Heart left ventricle (tissue), 13 donors: Measurements from ENCODE around the gene PTPRN2.

Source experiments
- CTCF ChIP-seq, 12 donors: fragments of 200-600 bp; sonication (generic) in 4 of 12; IDR thresholded peaks; one replicate each; pipeline versions ENCODE4 v1.5.0 to v1.8.0; 2018 to 2022; ENCODE audit warnings: antibody characterized with exemption in 12 of 12, mild to moderate bottlenecking in 5 of 12
- POLR2A ChIP-seq, 2 donors: fragments of 450-650 bp; IDR thresholded peaks; one replicate each; pipeline ENCODE4 v1.6.1; 2017; ENCODE audit warnings: antibody characterized with exemption in 2 of 2, mild to moderate bottlenecking in 2 of 2, moderate library complexity in 2 of 2
- donor health status: ischemic (EF 13 %, LVEDD 7.1; RV severe dilation, severe dysfunction).
- donor health status: DM: no; HTN: yes; CAD: no.
- donor health status: DM: no; HTN: no; CAD: no.
- donor health status: ischemic (EF 25% LVEDD 6.9; RV normal size, moderate dysfunction).
- donor health status: ischemic (EF 25% LVEDD 5.7; RV mildly dilated, moderate dysfunction).
- donor health status: ischemic (EF 35%, LVEDD 5.7; RV mildly dilated, moderate dysfunction).
- donor health status: nonischemic (EF 11% LVEDD 7.7; RV severe dilation, severe dysfunction).
- donor health status: DM: yes; HTN: yes; CAD: no.
- donor health status: PGD.
- donor health status: ischemic (EF 29% LVEDD 5.4; RV normal size, mild dysfunction).
- donor health status: nonischemic (EF 23%, LVEDD 6.1; RV moderate dilation, normal function).

GRCh38 chr7:157793087-157793353 is 794.6 kb downstream of the PTPRN2 start:
- TF ChIP-seq CTCF (IDR thresholded peaks at IDR 0.05) (no peak), POLR2A (IDR thresholded peaks at IDR 0.05) (no peak)
